Mesenchymal stem cell (in vitro differentiated cells and primary cell): ENCODE data around the gene TAGLN3.

Experiments
- DNase-seq: peaks from one replicate; pipeline ENCODE4 v3.0.0-alpha.2; 2013
- H2AFZ ChIP-seq: one replicate; pipeline ENCODE4 v1.6.1; 2013; ENCODE audit warnings: low read depth, mild to moderate bottlenecking, control low read depth, inconsistent platforms, low read length, moderate library complexity
- H2AK5ac ChIP-seq: 2 replicates; pipeline ENCODE4 v1.6.1; 2013; ENCODE audit warnings: low read length, moderate library complexity, mild to moderate bottlenecking, inconsistent platforms; ENCODE audit not compliant: severe bottlenecking
- H2BK120ac ChIP-seq: one replicate; pipeline ENCODE4 v1.6.1; 2013; ENCODE audit warnings: low read depth, mild to moderate bottlenecking, inconsistent platforms, low read length, moderate library complexity
- H2BK12ac ChIP-seq, 2 experiments: one replicate each; pipeline ENCODE4 v1.6.1; 2013; ENCODE audit warnings: inconsistent platforms in 2 of 2, low read length in 2 of 2, mild to moderate bottlenecking in 2 of 2, moderate library complexity in 2 of 2, control low read depth in 1 of 2
- H2BK15ac ChIP-seq: one replicate; pipeline ENCODE4 v1.6.1; 2013; ENCODE audit warnings: mild to moderate bottlenecking, low read depth, inconsistent platforms; ENCODE audit not compliant: poor library complexity, severe bottlenecking
- H2BK5ac ChIP-seq: 2 replicates; pipeline ENCODE4 v1.6.1; 2013; ENCODE audit warnings: low read depth, mild to moderate bottlenecking, low read length, control low read depth, inconsistent platforms; ENCODE audit not compliant: poor library complexity, severe bottlenecking
- H3K14ac ChIP-seq, 2 experiments: one replicate each; pipeline ENCODE4 v1.6.1; 2013; ENCODE audit warnings: inconsistent platforms in 2 of 2, low read length in 2 of 2, control low read depth in 1 of 2, mild to moderate bottlenecking in 1 of 2, moderate library complexity in 1 of 2
- H3K18ac ChIP-seq, 2 experiments: one replicate each; pipeline ENCODE4 v1.6.1; 2013; ENCODE audit warnings: inconsistent platforms in 2 of 2, low read length in 2 of 2, control low read depth in 1 of 2, low read depth in 1 of 2, mild to moderate bottlenecking in 1 of 2
- H3K23ac ChIP-seq, 2 experiments: one replicate each; pipeline ENCODE4 v1.6.1; 2013; ENCODE audit warnings: inconsistent platforms in 2 of 2, low read length in 2 of 2, mild to moderate bottlenecking in 2 of 2, moderate library complexity in 2 of 2, control low read depth in 1 of 2
- H3K27ac ChIP-seq: 2 replicates; pipeline ENCODE4 v1.5.1; 2013; ENCODE audit warnings: mild to moderate bottlenecking, moderate library complexity, low read length, control low read depth, inconsistent platforms; ENCODE audit not compliant: poor library complexity, severe bottlenecking
- H3K27me3 ChIP-seq, 2 experiments: 2 replicates each; pipeline versions ENCODE4 v1.6.1 to v1.7.0; 2013; ENCODE audit warnings: low read length in 2 of 2, mild to moderate bottlenecking in 2 of 2, moderate library complexity in 2 of 2, control low read depth in 1 of 2, inconsistent platforms in 1 of 2; ENCODE audit not compliant: control insufficient read depth in 1 of 2, insufficient read depth in 1 of 2
- H3K36me3 ChIP-seq, 2 experiments: 2 replicates each; pipeline versions ENCODE4 v1.6.1 to v1.7.0; 2013; ENCODE audit warnings: low read length in 2 of 2, control low read depth in 1 of 2, inconsistent platforms in 1 of 2, low read depth in 1 of 2, mild to moderate bottlenecking in 1 of 2; ENCODE audit not compliant: insufficient read depth in 2 of 2, control insufficient read depth in 1 of 2
- H3K4ac ChIP-seq, 2 experiments: one replicate each; pipeline ENCODE4 v1.6.1; 2013; ENCODE audit warnings: inconsistent platforms in 2 of 2, low read length in 2 of 2, mild to moderate bottlenecking in 2 of 2, moderate library complexity in 2 of 2, control low read depth in 1 of 2, low read depth in 1 of 2
- H3K4me1 ChIP-seq: 2 replicates; pipeline ENCODE4 v1.6.1; 2013; ENCODE audit warnings: low read depth, low read length, control low read depth; ENCODE audit not compliant: control insufficient read depth, insufficient read depth
- H3K4me2 ChIP-seq: 2 replicates; pipeline ENCODE4 v1.6.1; 2013; ENCODE audit warnings: low read length, mild to moderate bottlenecking, inconsistent platforms; ENCODE audit not compliant: poor library complexity, severe bottlenecking
- H3K4me3 ChIP-seq, 2 experiments: 2 replicates each; pipeline versions ENCODE4 v1.5.1 to v1.7.0; 2013; ENCODE audit warnings: low read length in 2 of 2, mild to moderate bottlenecking in 2 of 2, control low read depth in 1 of 2, low read depth in 1 of 2; ENCODE audit not compliant: insufficient read depth in 1 of 2
- H3K79me1 ChIP-seq: replicated peaks from 2 replicates; pipeline ENCODE4 v1.6.1; 2013; ENCODE audit warnings: mild to moderate bottlenecking, control low read depth, low read length, inconsistent platforms; ENCODE audit not compliant: poor library complexity, severe bottlenecking
- H3K9ac ChIP-seq: 2 replicates; pipeline ENCODE4 v1.7.0; 2013; ENCODE audit warnings: mild to moderate bottlenecking, low read length, moderate library complexity
- H3K9me3 ChIP-seq: 2 replicates; pipeline ENCODE4 v1.7.0; 2013; ENCODE audit warnings: mild to moderate bottlenecking, low read length; ENCODE audit not compliant: control insufficient read depth
- H4K8ac ChIP-seq: one replicate; pipeline ENCODE4 v1.6.1; 2013; ENCODE audit warnings: inconsistent platforms, mild to moderate bottlenecking, low read length, moderate library complexity
- H4K91ac ChIP-seq: one replicate; pipeline ENCODE4 v1.6.1; 2013; ENCODE audit warnings: mild to moderate bottlenecking, low read length, inconsistent platforms
- WGBS: methylation state at CpG from one replicate; pipeline ENCODE4 v1.1.7; 2013; ENCODE audit warnings: mixed read lengths; 5-methylcytosine and 5-hydroxymethylcytosine counted together

The TAGLN3 gene

GRCh38 chr3:112010636-112011035 is 11.9 kb downstream of the TAGLN3 start:
- no peak overlapping the region for H2BK12ac ChIP-seq
- H2AK5ac ChIP-seq = peak overlapping the region; percentile 87
- peak overlapping the region; percentile 93 for H3K27ac ChIP-seq
- DNase-seq = no peak
- no peak overlapping the region for H3K9ac ChIP-seq
- H3K4me1 ChIP-seq = peaks cover 22% of the 10 kb centered on the region
- no peak overlapping the region for H2AFZ ChIP-seq
- no peak overlapping the region for H3K4me2 ChIP-seq
- H3K9me3 ChIP-seq = no peaks in the 10 kb centered on the region
- peaks cover 7% of the 10 kb centered on the region for H3K79me1 ChIP-seq
- WGBS = 74% methylated on average over 3 of the region's 3 CpGs
- no peak overlapping the region for H4K8ac ChIP-seq
- H3K23ac ChIP-seq = no peak overlapping the region
- no peak overlapping the region for H4K91ac ChIP-seq
- peaks cover 0 to 20% of the 10 kb centered on the region in 2 experiments for H3K36me3 ChIP-seq
- no peak overlapping the region for H2BK120ac ChIP-seq
- H2BK5ac ChIP-seq = peak overlapping the region; percentile 75
- H3K4me3 ChIP-seq = no peak overlapping the region
- H2BK15ac ChIP-seq = no peak overlapping the region
- H3K27me3 ChIP-seq = no peaks in the 10 kb centered on the region
- H3K14ac ChIP-seq = no peak overlapping the region
- no peak overlapping the region for H3K4ac ChIP-seq
- no peak overlapping the region for H3K18ac ChIP-seq

- H2BK5ac ChIP-seq = peak overlapping the region; percentile 92
- H2BK12ac ChIP-seq = no peak overlapping the region
- H3K14ac ChIP-seq = no peak overlapping the region
- peaks cover 0 to 16% of the 10 kb centered on the region in 2 experiments for H3K36me3 ChIP-seq
- H3K18ac ChIP-seq = peak overlapping the region in 1 of 2 experiments; percentile 33
- WGBS = 87% methylated on average over 5 of the region's 6 CpGs
- H2AFZ ChIP-seq = no peak overlapping the region
- peaks cover 22% of the 10 kb centered on the region for H3K4me1 ChIP-seq
- H3K4me2 ChIP-seq = no peak overlapping the region
- no peak overlapping the region for H2BK120ac ChIP-seq
- no peaks in the 10 kb centered on the region for H3K9me3 ChIP-seq
- H3K9ac ChIP-seq = no peak overlapping the region
- no peak overlapping the region for H3K4ac ChIP-seq
- no peak overlapping the region for H4K8ac ChIP-seq
- no peaks in the 10 kb centered on the region for H3K27me3 ChIP-seq
- H4K91ac ChIP-seq = no peak overlapping the region
- no peak overlapping the region for H3K4me3 ChIP-seq
- DNase-seq = no peak
- H3K23ac ChIP-seq = no peak overlapping the region
- H2AK5ac ChIP-seq = peak overlapping the region; percentile 99
- peaks cover 4% of the 10 kb centered on the region for H3K79me1 ChIP-seq
- peak overlapping the region; percentile 93 for H3K27ac ChIP-seq
- no peak overlapping the region for H2BK15ac ChIP-seq
These were observed 12.7 kb downstream of the TAGLN3 start for GRCh38 chr3:112011376-112011940.

GRCh38 chr3:112012205-112012992 is 13.7 kb downstream of the TAGLN3 start:
- H3K9ac ChIP-seq = no peak overlapping the region
- H3K27ac ChIP-seq = peak overlapping the region; percentile 85
- no peak overlapping the region for H2AFZ ChIP-seq
- no peak overlapping the region for H3K4me2 ChIP-seq
- DNase-seq = peak; percentile 14
- H3K9me3 ChIP-seq = no peaks in the 10 kb centered on the region
- no peak overlapping the region for H2BK15ac ChIP-seq
- H2BK12ac ChIP-seq = no peak overlapping the region
- peaks cover 22% of the 10 kb centered on the region for H3K4me1 ChIP-seq
- H3K23ac ChIP-seq = no peak overlapping the region
- H3K79me1 ChIP-seq = peaks cover 4% of the 10 kb centered on the region
- WGBS = 92% methylated on average over 2 of the region's 6 CpGs
- H3K18ac ChIP-seq = no peak overlapping the region
- peak overlapping the region; percentile 79 for H2AK5ac ChIP-seq
- H3K14ac ChIP-seq = no peak overlapping the region
- H4K91ac ChIP-seq = no peak overlapping the region
- no peak overlapping the region for H3K4ac ChIP-seq
- H3K4me3 ChIP-seq = no peak overlapping the region
- H2BK120ac ChIP-seq = no peak overlapping the region
- H3K27me3 ChIP-seq = no peaks in the 10 kb centered on the region
- H4K8ac ChIP-seq = no peak overlapping the region
- peaks cover 0 to 16% of the 10 kb centered on the region in 2 experiments for H3K36me3 ChIP-seq
- no peak overlapping the region for H2BK5ac ChIP-seq

- Histone ChIP-seq H2BK15ac (no peak overlapping the region), H4K8ac (peak overlapping the region; percentile 82), H3K9ac (peak overlapping the region; percentile 57), H3K23ac (no peak overlapping the region), H2AFZ (no peak overlapping the region), H2BK120ac (no peak overlapping the region), H2BK5ac (peak overlapping the region; percentile 11), H3K4me1 (peaks cover 19% of the 10 kb centered on the region), H3K27ac (peak overlapping the region; percentile 55), H3K4ac (no peak overlapping the region), H2AK5ac (peak overlapping the region; percentile 79), H3K14ac (no peak overlapping the region), H3K36me3 (peaks cover 0 to 16% of the 10 kb centered on the region in 2 experiments), H2BK12ac (no peak overlapping the region), H3K18ac (no peak overlapping the region), H3K9me3 (no peaks in the 10 kb centered on the region), H3K4me3 (no peak overlapping the region), H4K91ac (no peak overlapping the region), H3K4me2 (no peak overlapping the region), H3K27me3 (no peaks in the 10 kb centered on the region), H3K79me1 (peaks cover 4% of the 10 kb centered on the region)
- DNase-seq = peak; percentile 82
- 56% methylated on average over 16 of the region's 19 CpGs for WGBS
These were observed 14.5 kb downstream of the TAGLN3 start for GRCh38 chr3:112013058-112013783.
